H9 (cell line): ENCODE results near the gene ATE1. TPM values are rescaled to one million over a fixed set of nuclear protein-coding genes. Genes with fewer than 3 reads are reported as not detected.

Source experiments
- DNase-seq: peaks from one replicate; pipeline ENCODE4 v3.0.0-alpha.2; 2017
- H2AFZ ChIP-seq: one replicate; pipeline ENCODE4 v1.6.1; 2013; ENCODE audit warnings: mild to moderate bottlenecking, low read length, control low read depth, moderate library complexity
- H2AK5ac ChIP-seq: 2 replicates; pipeline ENCODE4 v1.6.1; 2013; ENCODE audit warnings: low read length, control low read depth, mixed read lengths; ENCODE audit not compliant: insufficient read length
- H2BK120ac ChIP-seq: one replicate; pipeline ENCODE4 v1.6.1; 2013; ENCODE audit warnings: low read depth, mild to moderate bottlenecking, low read length, control low read depth, inconsistent platforms; ENCODE audit not compliant: poor library complexity, severe bottlenecking
- H2BK12ac ChIP-seq: 2 replicates; pipeline ENCODE4 v1.6.1; 2013; ENCODE audit warnings: low read length, control low read depth, mixed read lengths, low read depth; ENCODE audit not compliant: insufficient read length
- H2BK15ac ChIP-seq: 2 replicates; pipeline ENCODE4 v1.6.1; 2013; ENCODE audit warnings: low read depth, low read length, control low read depth
- H2BK20ac ChIP-seq: one replicate; pipeline ENCODE4 v1.6.1; 2013; ENCODE audit warnings: low read depth, mild to moderate bottlenecking, low read length, control low read depth, inconsistent platforms; ENCODE audit not compliant: poor library complexity, severe bottlenecking
- H2BK5ac ChIP-seq: 2 replicates; pipeline ENCODE4 v1.6.1; 2013; ENCODE audit warnings: low read length, control low read depth, mixed read lengths; ENCODE audit not compliant: insufficient read length
- H3K14ac ChIP-seq: 2 replicates; pipeline ENCODE4 v1.6.1; 2013; ENCODE audit warnings: low read length, control low read depth; ENCODE audit not compliant: insufficient read depth
- H3K18ac ChIP-seq: 2 replicates; pipeline ENCODE4 v1.6.1; 2013; ENCODE audit warnings: low read depth, mild to moderate bottlenecking, mixed read lengths, low read length, control low read depth; ENCODE audit not compliant: insufficient read length
- H3K23ac ChIP-seq: 2 replicates; pipeline ENCODE4 v1.6.1; 2013; ENCODE audit warnings: low read length, control low read depth, mixed read lengths, low read depth; ENCODE audit not compliant: insufficient read length
- H3K23me2 ChIP-seq: 2 replicates; pipeline ENCODE4 v1.6.1; 2013; ENCODE audit warnings: low read depth, mild to moderate bottlenecking, mixed read lengths, low read length, control low read depth; ENCODE audit not compliant: insufficient read length, poor library complexity, severe bottlenecking
- H3K27ac ChIP-seq: 2 replicates; pipeline ENCODE4 v1.5.1; 2013; ENCODE audit warnings: low read length, control low read depth, mixed read lengths, low read depth; ENCODE audit not compliant: insufficient read length
- H3K27me3 ChIP-seq: 2 replicates; pipeline ENCODE4 v1.6.1; 2013; ENCODE audit warnings: low read length, control low read depth, inconsistent platforms; ENCODE audit not compliant: insufficient read depth
- H3K4ac ChIP-seq: 2 replicates; pipeline ENCODE4 v1.6.1; 2013; ENCODE audit warnings: low read depth, mild to moderate bottlenecking, control low read depth, inconsistent platforms, low read length, moderate library complexity
- H3K4me1 ChIP-seq: 2 replicates; pipeline ENCODE4 v1.6.1; 2013; ENCODE audit warnings: low read length, control low read depth, inconsistent platforms; ENCODE audit not compliant: insufficient read depth
- H3K4me2 ChIP-seq: 2 replicates; pipeline ENCODE4 v1.6.1; 2013; ENCODE audit warnings: low read length, control low read depth, mixed read lengths; ENCODE audit not compliant: insufficient read length, insufficient read depth
- H3K56ac ChIP-seq: 2 replicates; pipeline ENCODE4 v1.6.1; 2013; ENCODE audit warnings: low read depth, mild to moderate bottlenecking, mixed read lengths, low read length, control low read depth; ENCODE audit not compliant: insufficient read length
- H3K79me1 ChIP-seq: 2 replicates; pipeline ENCODE4 v1.6.1; 2013; ENCODE audit warnings: low read depth, mild to moderate bottlenecking, moderate library complexity, low read length, control low read depth, inconsistent platforms; ENCODE audit not compliant: insufficient read depth, poor library complexity, severe bottlenecking
- H3K79me2 ChIP-seq: 2 replicates; pipeline ENCODE4 v1.6.1; 2013; ENCODE audit warnings: low read length, control low read depth, inconsistent platforms; ENCODE audit not compliant: insufficient read depth
- H3K9ac ChIP-seq: 2 replicates; pipeline ENCODE4 v1.6.1; 2013; ENCODE audit warnings: low read length, control low read depth, mixed read lengths; ENCODE audit not compliant: insufficient read length; ENCODE audit errors: extremely low read depth
- H3K9me3 ChIP-seq: one replicate; pipeline ENCODE4 v1.6.1; 2013; ENCODE audit warnings: low read depth, low read length, inconsistent platforms; ENCODE audit not compliant: control insufficient read depth
- H3T11ph ChIP-seq: one replicate; pipeline ENCODE4 v1.6.1; 2013; ENCODE audit warnings: mild to moderate bottlenecking, low read length, control low read depth, inconsistent platforms
- H4K20me1 ChIP-seq: one replicate; pipeline ENCODE4 v1.6.1; 2013; ENCODE audit not compliant: control insufficient read depth, insufficient read length, insufficient read depth
- H4K5ac ChIP-seq: 2 replicates; pipeline ENCODE4 v1.6.1; 2013; ENCODE audit warnings: low read depth, mild to moderate bottlenecking, mixed read lengths, low read length, control low read depth; ENCODE audit not compliant: insufficient read length
- H4K8ac ChIP-seq: replicated peaks from 2 replicates; pipeline ENCODE4 v1.6.1; 2013; ENCODE audit warnings: low read length, control low read depth, mixed read lengths, low read depth; ENCODE audit not compliant: insufficient read length
- H4K91ac ChIP-seq: 2 replicates; pipeline ENCODE4 v1.6.1; 2013; ENCODE audit warnings: low read depth, mild to moderate bottlenecking, moderate library complexity, mixed read lengths, low read length, control low read depth; ENCODE audit not compliant: insufficient read length
- H3K27ac Mint-ChIP-seq, 3 experiments: 2 replicates in 2 of 3; 3 replicates in 1 of 3; pipeline ENCODE4 v1.8.0; 2020 to 2021; ENCODE audit warnings: mixed read lengths in 3 of 3, mild to moderate bottlenecking in 1 of 3, moderate library complexity in 1 of 3
- H3K27me3 Mint-ChIP-seq: 2 replicates; pipeline ENCODE4 v1.8.0; 2021; ENCODE audit warnings: low read depth, mild to moderate bottlenecking, moderate library complexity, mixed read lengths
- H3K36me3 Mint-ChIP-seq, 3 experiments: 2 replicates in 2 of 3; 3 replicates in 1 of 3; pipeline ENCODE4 v1.8.0; 2020 to 2021; ENCODE audit warnings: low read depth in 3 of 3, mixed read lengths in 3 of 3; ENCODE audit not compliant: insufficient read depth in 1 of 3
- H3K4me1 Mint-ChIP-seq, 2 experiments: 2 replicates each; pipeline ENCODE4 v1.8.0; 2020; ENCODE audit warnings: mixed read lengths in 2 of 2
- H3K4me3 Mint-ChIP-seq, 2 experiments: 2 replicates in 1 of 2; 3 replicates in 1 of 2; pipeline ENCODE4 v1.8.0; 2020 to 2021; ENCODE audit warnings: mild to moderate bottlenecking in 2 of 2, mixed read lengths in 2 of 2, moderate library complexity in 1 of 2
- H3K9me3 Mint-ChIP-seq, 2 experiments: 2 replicates in 1 of 2; 3 replicates in 1 of 2; pipeline ENCODE4 v1.8.0; 2020; ENCODE audit warnings: mild to moderate bottlenecking in 2 of 2, mixed read lengths in 2 of 2, moderate library complexity in 1 of 2
- CTCF ChIP-seq: fragments of 200-600 bp; sonication (generic); conservative IDR thresholded peaks from 3 replicates; pipeline ENCODE4 v1.8.0; 2021; ENCODE audit warnings: antibody characterized with exemption, mild to moderate bottlenecking
- WGBS: extraction: QIAGEN DNeasy Blood & Tissue Kit; methylation state at CpG from one replicate; pipeline ENCODE4 v1.1.7; 2013; ENCODE audit warnings: missing lambda C conversion rate, low lambda C conversion rate, mixed read lengths; ENCODE audit not compliant: insufficient read length; ENCODE audit errors: extremely low coverage; 5-methylcytosine and 5-hydroxymethylcytosine counted together
- total RNA-seq: library from RNA; stranded (reverse); gene quantifications from 2 replicates; pipeline ENCODE4 v1.2.1, GENCODE V29; 2021

ATE1 gene
- total RNA-seq, 1 experiment from 2014 or later: 29.0 TPM

GRCh38 chr10:121921238-121921931 is 6.4 kb downstream of the ATE1 start:
- H3K14ac ChIP-seq: no peak overlapping the region
- no peak for DNase-seq
- H3K9me3 ChIP-seq: no peaks in the 10 kb centered on the region
- peak overlapping the region in 1 of 3 experiments; percentile 67; a peak in 2 of 7 replicates for H3K27ac Mint-ChIP-seq
- no peaks in the 10 kb centered on the region for H3K23me2 ChIP-seq
- no peaks in the 10 kb centered on the region for H3K27me3 Mint-ChIP-seq
- H4K8ac ChIP-seq: no peak overlapping the region
- no peak overlapping the region for H2BK5ac ChIP-seq
- no peak overlapping the region for H3T11ph ChIP-seq
- peaks cover 4% of the 10 kb centered on the region; the same call in 1 of the 2 replicates for H3K79me2 ChIP-seq
- no peak overlapping the region for H2BK15ac ChIP-seq
- no peak overlapping the region for H3K4me3 Mint-ChIP-seq
- H3K23ac ChIP-seq: no peak overlapping the region
- H3K27ac ChIP-seq: no peak overlapping the region
- H3K9me3 Mint-ChIP-seq: no peaks in the 10 kb centered on the region; a peak in 1 of 5 replicates
- H3K18ac ChIP-seq: no peak overlapping the region
- no peak overlapping the region for H3K4ac ChIP-seq
- H4K5ac ChIP-seq: no peak overlapping the region
- H3K27me3 ChIP-seq: no peaks in the 10 kb centered on the region
- H3K4me1 Mint-ChIP-seq: peaks cover 3 to 8% of the 10 kb centered on the region in 2 experiments
- no peak overlapping the region for H2BK12ac ChIP-seq
- no peak overlapping the region for H2AK5ac ChIP-seq
- H2BK20ac ChIP-seq: no peak overlapping the region
- no peaks in the 10 kb centered on the region for H3K79me1 ChIP-seq
- H3K4me2 ChIP-seq: no peak overlapping the region
- no peak overlapping the region for H2BK120ac ChIP-seq
- no peak overlapping the region for H4K91ac ChIP-seq
- no peaks in the 10 kb centered on the region for H3K4me1 ChIP-seq
- peaks cover 28 to 59% (median 42%) of the 10 kb centered on the region in 3 experiments for H3K36me3 Mint-ChIP-seq
- no CpG with 5 or more reads among the region's 10 CpGs for WGBS
- H3K56ac ChIP-seq: no peak overlapping the region
- no peak for TF ChIP-seq CTCF
- no peak overlapping the region for H2AFZ ChIP-seq
- H4K20me1 ChIP-seq: no peaks in the 10 kb centered on the region
- H3K9ac ChIP-seq: no peak overlapping the region
